ENCODE data around the gene NR5A1.

Gene NR5A1

GRCh38 chr9:124454296-124454695 is 52.9 kb downstream of the NR5A1 start:
- no peaks in the 10 kb centered on the region for H3K27me3 ChIP-seq (ENCODE audit: insufficient read depth, low read length, poor library complexity)
- no peak overlapping the region for H3K18ac ChIP-seq (ENCODE audit: low read length)
- no peak overlapping the region for H3K4me2 ChIP-seq (ENCODE audit: low read length)
- H3K4me1 ChIP-seq (ENCODE audit: control insufficient read depth, low read depth, low read length): peaks cover 7% of the 10 kb centered on the region
- no peak overlapping the region for H3K23ac ChIP-seq (ENCODE audit: low read length)
- H2AK5ac ChIP-seq (ENCODE audit: low read length): no peak overlapping the region
- H2BK15ac ChIP-seq (replicated peaks; ENCODE audit: low read depth): no peak overlapping the region
- H2BK5ac ChIP-seq (ENCODE audit: low read length): no peak overlapping the region
- DNase-seq: no peak
- no CpG with 5 or more reads among the region's 9 CpGs for WGBS (ENCODE audit: extremely low coverage, insufficient coverage, low lambda C conversion rate)
- no peak overlapping the region for H3K27ac ChIP-seq (ENCODE audit: low read depth, low read length)
- no peak overlapping the region for H2BK120ac ChIP-seq (ENCODE audit: low read depth, low read length)
- no peak overlapping the region for H3K4me3 ChIP-seq (ENCODE audit: low read length)
- H3K9ac ChIP-seq (ENCODE audit: low read length): no peak overlapping the region
- H3K4ac ChIP-seq (ENCODE audit: low read depth, low read length): no peak overlapping the region
- H4K8ac ChIP-seq (ENCODE audit: low read depth, low read length): no peak overlapping the region
- no peak overlapping the region for H3K56ac ChIP-seq (ENCODE audit: low read length)
- H3K79me2 ChIP-seq (ENCODE audit: control insufficient read depth, insufficient read depth, low read length): no peaks in the 10 kb centered on the region
- no peak overlapping the region for H4K5ac ChIP-seq (ENCODE audit: low read length)
- no peaks in the 10 kb centered on the region for H3K79me1 ChIP-seq (ENCODE audit: low read length)
- H3K36me3 ChIP-seq (ENCODE audit: control insufficient read depth, insufficient read depth, low read length): no peaks in the 10 kb centered on the region

- peak; percentile 57 for DNase-seq
- Histone ChIP-seq H3K4me2 (ENCODE audit: low read length) (peak overlapping the region; percentile 49), H3K27me3 (ENCODE audit: insufficient read depth, low read length, poor library complexity) (no peaks in the 10 kb centered on the region), H3K4me1 (ENCODE audit: control insufficient read depth, low read depth, low read length) (peaks cover 7% of the 10 kb centered on the region), H4K5ac (ENCODE audit: low read length) (no peak overlapping the region), H3K36me3 (ENCODE audit: control insufficient read depth, insufficient read depth, low read length) (no peaks in the 10 kb centered on the region), H2BK5ac (ENCODE audit: low read length) (no peak overlapping the region), H3K4me3 (ENCODE audit: low read length) (no peak overlapping the region), H3K56ac (ENCODE audit: low read length) (peak overlapping the region; percentile 69), H2BK120ac (ENCODE audit: low read depth, low read length) (no peak overlapping the region), H3K9ac (ENCODE audit: low read length) (peak overlapping the region; percentile 47), H2BK15ac (replicated peaks; ENCODE audit: low read depth) (no peak overlapping the region), H3K18ac (ENCODE audit: low read length) (no peak overlapping the region), H3K4ac (ENCODE audit: low read depth, low read length) (no peak overlapping the region), H3K23ac (ENCODE audit: low read length) (no peak overlapping the region), H4K8ac (ENCODE audit: low read depth, low read length) (no peak overlapping the region), H3K79me2 (ENCODE audit: control insufficient read depth, insufficient read depth, low read length) (no peaks in the 10 kb centered on the region), H3K27ac (ENCODE audit: low read depth, low read length) (no peak overlapping the region), H3K79me1 (ENCODE audit: low read length) (no peaks in the 10 kb centered on the region), H2AK5ac (ENCODE audit: low read length) (no peak overlapping the region)
- WGBS (ENCODE audit: extremely low coverage, insufficient coverage, low lambda C conversion rate): no CpG with 5 or more reads among the region's 35 CpGs
These were observed 53.5 kb downstream of the NR5A1 start for GRCh38 chr9:124453586-124454191.

- no peak overlapping the region for H3K4me3 ChIP-seq (ENCODE audit: low read length)
- H3K4ac ChIP-seq (ENCODE audit: low read depth, low read length): no peak overlapping the region
- peak overlapping the region; percentile 39 for H3K23ac ChIP-seq (ENCODE audit: low read length)
- H3K4me2 ChIP-seq (ENCODE audit: low read length): peak overlapping the region; percentile 49
- H2BK15ac ChIP-seq (replicated peaks; ENCODE audit: low read depth): no peak overlapping the region
- no peak overlapping the region for H3K18ac ChIP-seq (ENCODE audit: low read length)
- DNase-seq: no peak
- H3K79me1 ChIP-seq (ENCODE audit: low read length): no peaks in the 10 kb centered on the region
- no peak overlapping the region for H2AK5ac ChIP-seq (ENCODE audit: low read length)
- H3K27me3 ChIP-seq (ENCODE audit: insufficient read depth, low read length, poor library complexity): no peaks in the 10 kb centered on the region
- H2BK120ac ChIP-seq (ENCODE audit: low read depth, low read length): no peak overlapping the region
- H3K79me2 ChIP-seq (ENCODE audit: control insufficient read depth, insufficient read depth, low read length): no peaks in the 10 kb centered on the region
- H4K8ac ChIP-seq (ENCODE audit: low read depth, low read length): no peak overlapping the region
- H3K4me1 ChIP-seq (ENCODE audit: control insufficient read depth, low read depth, low read length): peaks cover 7% of the 10 kb centered on the region
- H3K36me3 ChIP-seq (ENCODE audit: control insufficient read depth, insufficient read depth, low read length): no peaks in the 10 kb centered on the region
- H3K56ac ChIP-seq (ENCODE audit: low read length): peak overlapping the region; percentile 69
- H4K5ac ChIP-seq (ENCODE audit: low read length): no peak overlapping the region
- peak overlapping the region; percentile 47 for H3K9ac ChIP-seq (ENCODE audit: low read length)
- no peak overlapping the region for H3K27ac ChIP-seq (ENCODE audit: low read depth, low read length)
- no peak overlapping the region for H2BK5ac ChIP-seq (ENCODE audit: low read length)
- no CpG with 5 or more reads among the region's 85 CpGs for WGBS (ENCODE audit: extremely low coverage, insufficient coverage, low lambda C conversion rate)
These were observed 54.2 kb downstream of the NR5A1 start for GRCh38 chr9:124452841-124453585.

- no peak overlapping the region for H3K4me3 ChIP-seq (ENCODE audit: low read length)
- H3K18ac ChIP-seq (ENCODE audit: low read length): no peak overlapping the region
- H3K79me1 ChIP-seq (ENCODE audit: low read length): no peaks in the 10 kb centered on the region
- no peak overlapping the region for H3K4me2 ChIP-seq (ENCODE audit: low read length)
- H3K4ac ChIP-seq (ENCODE audit: low read depth, low read length): no peak overlapping the region
- H3K4me1 ChIP-seq (ENCODE audit: control insufficient read depth, low read depth, low read length): peaks cover 7% of the 10 kb centered on the region
- WGBS (ENCODE audit: extremely low coverage, insufficient coverage, low lambda C conversion rate): no CpG with 5 or more reads among the region's 19 CpGs
- no peak overlapping the region for H4K5ac ChIP-seq (ENCODE audit: low read length)
- H3K9ac ChIP-seq (ENCODE audit: low read length): no peak overlapping the region
- H2BK15ac ChIP-seq (replicated peaks; ENCODE audit: low read depth): no peak overlapping the region
- no peak overlapping the region for H3K27ac ChIP-seq (ENCODE audit: low read depth, low read length)
- no peaks in the 10 kb centered on the region for H3K79me2 ChIP-seq (ENCODE audit: control insufficient read depth, insufficient read depth, low read length)
- H3K56ac ChIP-seq (ENCODE audit: low read length): no peak overlapping the region
- DNase-seq: no peak
- H3K23ac ChIP-seq (ENCODE audit: low read length): no peak overlapping the region
- H2AK5ac ChIP-seq (ENCODE audit: low read length): no peak overlapping the region
- no peak overlapping the region for H2BK5ac ChIP-seq (ENCODE audit: low read length)
- no peaks in the 10 kb centered on the region for H3K27me3 ChIP-seq (ENCODE audit: insufficient read depth, low read length, poor library complexity)
- no peak overlapping the region for H2BK120ac ChIP-seq (ENCODE audit: low read depth, low read length)
- H4K8ac ChIP-seq (ENCODE audit: low read depth, low read length): no peak overlapping the region
- no peaks in the 10 kb centered on the region for H3K36me3 ChIP-seq (ENCODE audit: control insufficient read depth, insufficient read depth, low read length)
These were observed 54.9 kb downstream of the NR5A1 start for GRCh38 chr9:124452326-124452725.

GRCh38 chr9:124450931-124451661 is 56.1 kb downstream of the NR5A1 start:
- DNase-seq: no peak
- WGBS (ENCODE audit: extremely low coverage, insufficient coverage, low lambda C conversion rate): no CpG with 5 or more reads among the region's 19 CpGs

More at GRCh38 chr9:124450931-124451661, 56.1 kb downstream of the NR5A1 start:
- H3K4me1 ChIP-seq (ENCODE audit: control insufficient read depth, low read depth, low read length): peaks cover 4% of the 10 kb centered on the region
- H3K18ac ChIP-seq (ENCODE audit: low read length): no peak overlapping the region
- H3K9ac ChIP-seq (ENCODE audit: low read length): peak overlapping the region; percentile 31
- H2BK5ac ChIP-seq (ENCODE audit: low read length): no peak overlapping the region
- H2AK5ac ChIP-seq (ENCODE audit: low read length): no peak overlapping the region
- no peaks in the 10 kb centered on the region for H3K79me2 ChIP-seq (ENCODE audit: control insufficient read depth, insufficient read depth, low read length)
- peak overlapping the region; percentile 25 for H3K23ac ChIP-seq (ENCODE audit: low read length)
- peak overlapping the region; percentile 63 for H3K4me2 ChIP-seq (ENCODE audit: low read length)
- H3K36me3 ChIP-seq (ENCODE audit: control insufficient read depth, insufficient read depth, low read length): no peaks in the 10 kb centered on the region
- H3K4ac ChIP-seq (ENCODE audit: low read depth, low read length): no peak overlapping the region
- no peak overlapping the region for H4K5ac ChIP-seq (ENCODE audit: low read length)
- no peaks in the 10 kb centered on the region for H3K27me3 ChIP-seq (ENCODE audit: insufficient read depth, low read length, poor library complexity)
- H4K8ac ChIP-seq (ENCODE audit: low read depth, low read length): no peak overlapping the region
- no peak overlapping the region for H2BK120ac ChIP-seq (ENCODE audit: low read depth, low read length)
- no peak overlapping the region for H3K27ac ChIP-seq (ENCODE audit: low read depth, low read length)
- H3K79me1 ChIP-seq (ENCODE audit: low read length): no peaks in the 10 kb centered on the region
- H3K4me3 ChIP-seq (ENCODE audit: low read length): no peak overlapping the region
- H2BK15ac ChIP-seq (replicated peaks; ENCODE audit: low read depth): no peak overlapping the region
- peak overlapping the region; percentile 72 for H3K56ac ChIP-seq (ENCODE audit: low read length)

Data from mesendoderm (in vitro differentiated cells).